Stimulated activated CD4-positive, alpha-beta T cell treated with anti-CD3 and anti-CD28 coated beads, Interleukin-4, amount 100 ng/mL, for 48 hours (primary cell): ENCODE data around the gene SH3TC2.

Experiments used
- DNase-seq, 2 donors: peaks; one replicate each; pipeline ENCODE4 v3.0.0-alpha.2; 2020; ENCODE audit warnings: low read depth in 2 of 2

Gene SH3TC2

DNA sequence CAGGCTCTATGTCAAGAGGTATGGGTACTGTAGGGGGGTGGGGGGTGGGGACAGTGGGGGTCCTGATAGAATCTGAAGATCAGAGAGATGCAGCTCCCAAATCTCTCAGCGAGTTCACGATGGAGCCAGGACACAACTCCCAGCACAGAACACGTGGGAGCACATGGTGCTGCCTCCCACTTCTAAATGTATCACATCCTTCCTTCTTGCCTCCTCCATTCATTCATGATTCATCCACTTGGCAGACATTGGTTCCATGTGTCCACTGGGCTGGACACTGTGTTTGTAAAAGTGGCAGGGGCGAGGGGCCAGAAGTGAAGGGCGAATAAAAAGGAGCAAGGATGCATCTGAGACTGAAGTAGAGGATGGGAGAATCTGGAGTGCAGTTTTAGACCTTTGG, 33.9 kb downstream of the SH3TC2 start:
- no peak for DNase-seq

DNA sequence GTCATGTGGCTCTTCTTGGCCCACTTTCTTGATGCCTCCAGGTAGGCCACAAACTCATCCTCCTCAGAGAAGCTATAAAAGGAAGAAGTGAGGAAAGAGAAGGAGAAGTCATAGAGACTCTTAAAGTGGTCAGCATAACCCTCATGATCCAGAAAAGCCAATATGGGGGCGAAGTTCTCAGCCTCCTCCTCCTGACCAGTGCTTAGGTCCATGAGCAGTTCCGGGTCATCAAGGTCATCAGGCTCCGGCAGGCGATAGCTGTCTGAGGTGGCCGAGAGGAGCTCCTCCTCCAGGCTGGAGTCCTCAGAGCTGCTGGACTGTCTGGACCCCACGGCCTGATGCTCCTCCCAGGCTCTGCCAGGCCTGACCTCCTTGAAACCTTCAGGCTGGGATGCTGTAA, 34.7 kb downstream of the SH3TC2 start:
- no peak for DNase-seq

DNA sequence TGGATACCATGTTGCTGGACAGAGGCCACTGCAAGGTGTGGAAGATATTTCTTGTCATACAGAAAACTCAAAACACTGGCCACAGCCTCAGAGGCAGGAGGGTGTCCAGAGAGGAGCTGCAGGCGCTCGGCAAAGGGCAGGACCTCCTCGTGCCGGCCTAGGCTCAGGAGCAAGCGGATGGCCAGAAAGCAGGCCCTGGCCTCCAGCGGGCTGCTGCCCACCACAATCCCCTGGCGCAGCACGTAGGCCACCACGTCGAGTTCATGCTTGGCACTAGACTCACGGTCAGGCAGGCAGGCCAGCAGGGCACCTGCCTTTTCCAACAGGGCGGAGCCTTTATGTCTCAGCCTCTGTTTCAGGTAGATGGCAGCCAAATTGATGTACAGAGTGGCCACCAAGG, 35.2 kb downstream of the SH3TC2 start:
- DNase-seq: no peak

GRCh38 chr5:149024943-149025342, 37.9 kb downstream of the SH3TC2 start:
- DNase-seq: no peak

DNA sequence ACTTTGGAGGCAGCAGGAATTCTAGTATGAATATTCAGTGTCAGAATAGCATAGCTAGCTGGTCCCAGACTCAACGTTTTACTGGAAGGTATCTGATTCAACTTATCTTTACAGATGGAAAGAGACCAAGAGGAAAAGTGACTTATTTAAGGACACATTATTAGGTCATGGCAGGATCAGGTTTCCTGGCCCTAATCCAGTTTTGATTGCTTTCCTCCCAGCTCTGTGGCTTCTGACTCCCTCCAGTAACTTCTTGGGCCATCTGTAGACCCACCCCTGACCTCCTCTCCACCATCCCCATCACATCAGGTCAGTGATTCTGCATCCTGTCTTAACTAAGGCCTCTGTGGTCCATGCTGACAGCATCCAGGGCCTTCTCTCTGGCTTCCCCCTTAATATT, 38.4 kb downstream of the SH3TC2 start:
- no peak for DNase-seq

- DNase-seq: no peak
Observed at GRCh38 chr5:149022200-149022599, 40.7 kb downstream of the SH3TC2 start.

DNA sequence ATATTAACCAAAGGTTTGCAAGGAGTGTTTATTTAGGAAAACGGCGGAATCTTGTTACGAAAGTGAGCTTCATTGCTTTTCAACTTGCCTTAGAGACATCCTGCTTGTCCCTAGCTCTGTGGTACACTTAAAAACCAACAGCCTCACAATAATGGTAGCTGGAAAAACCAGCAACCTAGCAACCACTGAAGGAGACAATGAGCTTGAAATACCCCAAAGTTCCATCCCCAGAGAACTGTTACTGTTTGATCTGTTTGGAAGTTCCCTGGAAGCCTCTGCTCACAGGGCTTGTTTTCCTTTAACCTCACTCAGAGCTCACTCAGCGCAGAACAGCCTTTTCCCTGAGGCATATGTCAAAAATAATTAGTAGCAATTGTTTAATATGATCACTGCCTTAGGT, 43.2 kb downstream of the SH3TC2 start:
- no peak for DNase-seq

DNA sequence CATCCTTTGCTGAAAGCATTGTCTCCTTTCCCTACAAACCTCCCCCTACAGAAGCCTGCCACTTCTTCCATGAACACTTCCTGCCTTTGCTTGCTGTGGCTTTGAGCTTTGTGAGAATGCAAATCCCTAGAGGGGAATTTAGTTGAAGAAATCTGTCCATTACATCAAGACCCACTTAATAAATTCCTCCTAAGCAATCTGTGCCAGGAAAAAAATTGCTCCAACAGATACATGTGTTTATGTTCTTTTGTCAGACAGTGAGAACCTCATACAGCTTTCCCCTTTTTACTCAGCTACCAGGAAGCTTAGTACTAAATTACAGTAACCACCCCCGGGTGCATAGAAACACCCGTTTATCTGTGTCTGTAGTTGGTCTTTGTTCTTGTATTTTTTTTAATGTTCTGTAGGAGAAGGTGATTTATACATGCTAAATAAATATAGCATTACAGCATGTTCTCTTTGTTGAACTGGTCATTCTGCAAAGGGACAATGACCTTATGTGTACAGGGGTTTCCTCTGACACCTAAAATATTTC, 43.9 kb downstream of the SH3TC2 start:
- DNase-seq: no peak

DNA sequence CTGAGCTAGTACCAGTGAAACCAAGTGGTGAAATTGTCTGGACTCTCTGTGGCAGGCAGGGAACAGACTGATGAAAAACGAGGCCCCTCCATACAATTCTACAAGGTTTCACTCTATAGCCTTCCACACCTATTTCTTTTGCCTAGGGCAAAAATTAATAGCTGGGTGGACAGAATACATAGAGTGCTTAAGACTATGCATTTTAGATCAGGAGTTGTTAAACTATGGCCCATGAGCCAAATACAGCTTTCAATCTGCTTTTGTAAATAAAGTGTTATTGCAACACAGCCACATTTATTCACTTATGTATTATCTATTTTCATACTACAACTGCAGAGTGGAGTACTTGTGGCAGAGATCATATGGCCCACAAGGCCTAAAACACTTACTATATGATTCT, 45.2 kb downstream of the SH3TC2 start:
- DNase-seq: no peak

DNA sequence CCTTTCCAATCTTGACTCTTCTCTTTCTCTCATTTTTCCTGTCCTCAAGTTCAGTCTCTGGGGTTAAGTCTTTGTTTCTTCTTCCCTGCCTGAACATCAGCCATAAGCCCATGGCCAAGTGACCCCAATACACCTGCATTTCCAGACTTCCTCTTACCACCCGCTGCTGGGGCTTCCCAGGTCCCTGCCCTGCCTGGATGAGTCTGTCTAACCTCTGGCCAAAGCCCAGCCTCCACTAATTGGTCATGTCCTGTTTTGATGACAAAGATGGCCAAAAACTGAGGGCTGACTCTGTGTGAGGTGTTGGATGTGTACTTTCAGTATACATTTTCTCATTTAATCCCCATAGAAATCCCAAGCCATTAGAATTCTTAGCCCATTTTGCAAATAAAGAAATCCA, 47.3 kb downstream of the SH3TC2 start:
- DNase-seq: no peak

DNA sequence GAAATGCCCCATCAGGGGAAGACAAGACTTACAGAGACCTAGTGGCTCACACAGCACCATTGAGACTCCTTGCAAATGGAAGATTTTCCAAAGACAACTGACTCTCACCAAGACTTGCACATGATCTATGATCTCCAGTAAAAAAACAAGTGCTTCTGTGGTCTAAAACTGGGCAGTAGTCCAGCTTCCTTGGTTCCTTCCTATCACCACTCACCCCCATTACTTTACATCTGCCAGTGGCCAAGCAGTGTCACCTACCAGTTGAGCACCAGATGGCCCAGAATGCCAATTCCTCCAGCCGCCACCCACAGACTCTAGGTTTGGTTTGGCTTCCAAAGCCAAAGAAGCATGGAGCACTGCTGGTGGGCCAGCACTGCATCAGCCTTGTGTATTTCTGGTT, 47.7 kb downstream of the SH3TC2 start:
- DNase-seq: no peak

- no peak for DNase-seq
Observed at GRCh38 chr5:149014571-149015031, 48.3 kb downstream of the SH3TC2 start.

DNA sequence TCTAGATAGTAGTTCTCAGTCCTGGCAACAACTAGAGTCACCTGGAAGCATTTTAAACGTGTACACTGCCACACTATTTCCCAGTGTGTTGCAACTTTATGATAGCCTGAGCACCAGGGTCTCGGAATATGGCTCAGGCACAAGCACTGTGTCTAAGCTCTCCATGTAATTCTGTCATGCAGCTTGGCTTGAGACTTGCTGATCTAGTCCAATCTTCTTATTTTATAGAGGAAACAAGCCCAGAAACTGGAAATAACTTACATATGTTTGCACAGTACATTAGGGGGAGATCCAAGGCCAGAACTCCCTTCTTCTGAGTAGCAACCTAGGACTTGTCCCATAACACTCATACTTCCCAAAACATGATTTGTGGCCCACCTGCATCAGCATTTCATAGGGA, 49.1 kb downstream of the SH3TC2 start:
- DNase-seq: no peak

DNA sequence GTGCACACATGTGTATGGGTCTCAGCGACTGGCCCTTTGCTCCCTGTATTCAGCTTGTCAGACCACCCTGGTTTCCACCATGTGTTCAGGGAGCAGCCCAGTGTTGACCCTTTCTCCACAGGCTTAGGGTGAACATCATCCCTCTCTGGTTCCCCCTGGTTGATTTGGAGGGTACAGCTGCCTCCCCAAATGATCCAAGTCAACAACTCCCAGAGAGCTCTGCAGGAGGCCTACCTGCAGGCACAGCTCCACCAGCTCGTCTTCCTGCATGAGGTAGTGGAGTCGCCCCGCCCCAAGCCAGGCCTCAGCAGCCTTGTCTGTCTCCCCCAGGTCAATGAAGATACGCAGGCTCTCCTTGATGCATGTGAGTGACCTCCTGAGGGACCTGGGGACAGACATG, 50.5 kb downstream of the SH3TC2 start:
- DNase-seq: no peak

DNA sequence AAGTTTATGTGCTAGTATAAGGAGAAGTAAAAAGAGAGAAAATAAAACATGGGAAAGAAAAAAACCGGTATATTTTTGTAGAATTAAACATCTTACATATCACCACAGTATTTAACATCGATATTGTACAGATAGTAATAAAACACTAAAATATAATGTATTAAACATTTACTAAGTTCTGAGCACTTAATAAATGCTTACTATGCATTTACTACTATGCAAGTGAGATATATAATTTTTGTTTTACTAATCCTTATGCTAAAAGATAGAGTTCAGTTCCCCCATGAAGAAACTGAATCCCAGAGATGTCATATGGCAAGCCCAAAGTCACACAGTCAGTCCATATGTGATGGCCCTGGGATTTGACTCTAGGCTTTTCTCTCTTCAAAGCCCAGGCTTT, 51.1 kb downstream of the SH3TC2 start:
- no peak for DNase-seq

DNA sequence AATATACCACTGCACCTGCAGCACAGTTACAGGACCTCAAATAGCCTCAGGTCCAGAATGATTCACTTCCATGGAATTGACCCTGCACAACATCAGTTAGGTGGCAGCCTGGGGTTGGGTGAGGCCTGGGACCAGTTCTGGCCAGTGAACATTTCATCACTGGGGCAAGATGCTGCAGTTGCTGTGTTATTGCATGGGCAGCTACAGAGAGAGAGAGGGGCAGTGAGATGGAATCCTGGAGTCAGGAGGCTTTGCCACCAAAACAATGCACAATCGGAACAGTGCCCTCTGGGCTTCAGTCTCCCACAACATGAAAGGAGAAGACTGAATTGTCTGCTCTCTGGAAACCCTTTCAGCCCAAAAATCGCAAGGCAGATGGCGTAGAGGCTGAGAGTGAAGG, 51.8 kb downstream of the SH3TC2 start:
- DNase-seq: no peak

- DNase-seq: no peak
Observed at GRCh38 chr5:149007174-149007573, 55.7 kb downstream of the SH3TC2 start.

- no peak for DNase-seq
Observed at GRCh38 chr5:149006426-149006825, 56.4 kb downstream of the SH3TC2 start.

DNA sequence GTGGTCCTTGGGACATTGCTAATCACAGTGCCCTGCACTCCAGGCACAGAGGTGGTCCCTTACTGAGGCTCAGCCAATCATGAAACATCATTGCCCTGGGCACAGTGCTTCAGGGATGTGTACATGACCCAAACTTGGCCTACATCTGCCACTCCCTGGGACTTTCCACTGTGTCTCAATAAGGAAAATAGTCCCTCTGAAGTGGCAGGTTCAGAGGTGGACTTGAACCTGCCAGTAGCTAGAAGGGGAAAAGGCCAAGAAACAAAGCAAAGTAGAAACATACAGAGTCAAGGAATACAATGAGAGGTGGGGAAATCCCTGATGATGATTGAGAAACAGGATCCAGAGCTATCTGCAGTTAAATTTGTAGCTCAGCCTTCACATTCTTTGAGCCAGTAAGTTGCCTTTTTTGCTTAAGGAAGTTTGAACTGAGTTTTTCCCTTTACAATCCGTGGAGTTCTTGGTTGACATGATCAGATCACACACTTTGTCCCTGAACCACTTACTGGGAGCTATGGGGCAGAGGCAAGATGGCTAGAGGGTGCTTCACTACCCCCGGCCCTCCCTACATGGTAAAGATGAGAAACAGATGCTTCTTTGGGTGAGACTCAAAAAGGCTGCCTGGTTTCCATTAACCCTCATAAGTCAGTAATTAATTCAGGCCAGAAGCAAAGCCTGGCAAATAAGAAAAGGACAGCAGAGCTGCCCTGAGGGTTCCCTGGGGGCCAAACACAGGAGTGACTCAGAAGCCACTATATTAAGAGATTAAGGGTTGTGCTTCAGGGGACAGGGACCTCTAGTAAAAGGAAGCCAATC, 57.6 kb downstream of the SH3TC2 start:
- no peak for DNase-seq

DNA sequence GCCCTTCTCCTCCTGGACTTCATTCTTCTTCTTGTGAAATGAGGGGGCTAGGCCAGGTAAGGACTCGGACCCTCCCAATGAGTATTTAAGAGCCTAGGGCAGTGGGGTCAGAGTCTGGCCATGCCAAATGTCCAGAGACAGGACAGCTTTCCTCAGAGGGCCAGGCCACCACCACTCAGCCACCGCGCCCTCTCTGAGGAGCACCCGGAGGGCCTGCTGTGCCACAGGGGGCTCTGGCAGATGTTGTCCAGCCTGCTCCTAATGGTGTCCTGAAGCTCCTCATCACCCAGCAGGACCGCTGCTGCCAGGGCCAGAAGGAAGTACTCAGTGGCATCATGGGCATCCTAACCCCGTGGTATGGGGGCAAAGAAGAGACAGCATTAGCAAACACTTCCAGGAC, 58.3 kb downstream of the SH3TC2 start:
- no peak for DNase-seq

- DNase-seq: no peak
Observed at GRCh38 chr5:149002761-149003689, 59.8 kb downstream of the SH3TC2 start.

- no peak for DNase-seq
Observed at GRCh38 chr5:149002053-149002452, 60.8 kb downstream of the SH3TC2 start.

GRCh38 chr5:149001162-149001561, 61.7 kb downstream of the SH3TC2 start:
- DNase-seq: no peak
